Fibroblast of skin of left biceps (primary cell): ENCODE results near the gene SERPINA4.

Source experiments
- DNase-seq, 2 experiments: peaks; one replicate each; pipeline ENCODE4 v3.0.0-alpha.2; 2013; ENCODE audit warnings: low read depth in 2 of 2

Gene SERPINA4, protein sequence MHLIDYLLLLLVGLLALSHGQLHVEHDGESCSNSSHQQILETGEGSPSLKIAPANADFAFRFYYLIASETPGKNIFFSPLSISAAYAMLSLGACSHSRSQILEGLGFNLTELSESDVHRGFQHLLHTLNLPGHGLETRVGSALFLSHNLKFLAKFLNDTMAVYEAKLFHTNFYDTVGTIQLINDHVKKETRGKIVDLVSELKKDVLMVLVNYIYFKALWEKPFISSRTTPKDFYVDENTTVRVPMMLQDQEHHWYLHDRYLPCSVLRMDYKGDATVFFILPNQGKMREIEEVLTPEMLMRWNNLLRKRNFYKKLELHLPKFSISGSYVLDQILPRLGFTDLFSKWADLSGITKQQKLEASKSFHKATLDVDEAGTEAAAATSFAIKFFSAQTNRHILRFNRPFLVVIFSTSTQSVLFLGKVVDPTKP

DNA sequence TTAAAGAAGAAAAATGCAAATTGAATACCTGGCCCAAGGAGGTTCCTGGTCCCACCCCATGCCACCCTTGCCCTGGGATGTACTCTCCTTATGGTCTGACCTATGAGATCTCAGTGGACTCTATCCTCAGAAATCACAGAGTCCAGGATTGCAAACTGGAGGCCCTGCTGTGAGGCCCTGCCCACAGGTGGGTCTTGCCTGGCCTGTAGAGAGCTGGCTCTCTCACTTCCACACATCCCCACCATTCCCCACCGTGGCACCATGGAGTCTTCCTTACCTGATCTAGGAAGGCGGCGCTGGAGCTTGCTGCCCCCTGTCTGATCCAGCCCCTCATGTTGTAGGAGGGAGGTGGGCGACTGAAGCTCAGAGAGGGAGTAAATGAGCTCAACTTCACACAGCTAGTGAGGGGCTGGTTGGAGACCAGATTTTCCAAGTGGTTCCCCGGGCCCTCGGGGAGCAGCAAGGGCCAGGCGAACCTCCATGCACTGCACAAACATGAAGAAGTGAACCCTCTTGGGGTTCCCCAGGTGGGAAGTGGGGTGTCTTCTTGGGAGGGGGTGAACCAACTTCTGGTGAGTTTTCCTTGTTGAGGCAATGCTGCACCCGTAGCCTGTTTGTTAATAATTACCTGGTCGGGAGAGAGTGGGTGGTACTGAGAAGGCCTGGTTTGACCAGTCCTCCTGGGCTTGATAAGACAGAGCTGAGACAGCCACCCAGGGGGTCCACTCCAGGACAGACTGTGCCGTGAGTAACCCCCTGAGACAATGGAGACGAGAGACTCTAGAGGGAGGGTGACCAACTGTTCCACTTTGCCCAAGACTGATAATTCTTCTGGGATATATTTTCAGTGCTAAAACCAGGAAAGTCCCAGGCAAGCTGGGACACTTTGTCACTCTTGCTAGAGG is at the start of gene SERPINA4:
Gene SERPINA4 (plus strand): TSS at position 692 of the 905 bp plus-strand sequence. CDS start 2,041 bp downstream, outside the sequence.
- no peak for DNase-seq

DNA sequence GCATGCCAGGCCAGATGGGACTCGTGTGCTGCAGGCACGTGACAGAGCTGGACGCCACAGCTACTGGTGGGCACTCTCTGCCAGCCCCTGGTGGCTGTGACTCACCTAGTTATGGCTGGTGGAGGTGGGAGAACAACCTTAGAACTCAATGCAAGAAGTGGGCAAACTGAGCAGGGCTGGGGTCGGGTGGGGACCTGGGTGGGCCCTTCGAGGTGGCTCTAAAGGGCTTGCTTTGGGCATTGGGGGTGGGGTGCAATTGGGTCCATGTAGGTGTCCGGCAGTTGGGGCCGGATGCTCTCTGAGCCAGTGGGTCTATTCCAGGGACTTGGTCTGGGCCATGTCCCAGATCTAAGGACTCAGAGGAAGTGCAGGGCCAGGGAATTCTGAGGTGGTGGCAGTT is 46.9 kb upstream of the SERPINA4 start:
- DNase-seq, result no peak

DNA sequence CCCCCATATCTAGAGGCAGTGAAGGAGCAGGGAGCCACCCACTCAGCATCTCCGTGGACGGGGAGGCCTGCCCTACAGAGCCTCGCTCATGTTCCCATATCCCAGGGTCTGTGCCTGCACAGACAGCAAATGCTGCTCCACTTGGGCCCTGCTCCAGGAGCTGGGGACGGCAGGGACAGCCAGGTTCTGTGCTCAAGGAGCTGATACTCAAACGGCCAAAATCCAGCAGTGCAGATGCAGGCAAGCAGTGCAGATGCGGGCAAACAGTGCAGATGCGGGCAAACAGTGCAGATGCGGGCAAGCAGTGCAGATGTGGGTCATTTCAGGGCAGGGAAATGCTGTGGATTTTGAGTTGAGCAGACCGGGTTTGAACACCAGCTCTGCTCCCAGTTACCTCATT is 45.8 kb upstream of the SERPINA4 start:
- DNase-seq, result no peak

DNA sequence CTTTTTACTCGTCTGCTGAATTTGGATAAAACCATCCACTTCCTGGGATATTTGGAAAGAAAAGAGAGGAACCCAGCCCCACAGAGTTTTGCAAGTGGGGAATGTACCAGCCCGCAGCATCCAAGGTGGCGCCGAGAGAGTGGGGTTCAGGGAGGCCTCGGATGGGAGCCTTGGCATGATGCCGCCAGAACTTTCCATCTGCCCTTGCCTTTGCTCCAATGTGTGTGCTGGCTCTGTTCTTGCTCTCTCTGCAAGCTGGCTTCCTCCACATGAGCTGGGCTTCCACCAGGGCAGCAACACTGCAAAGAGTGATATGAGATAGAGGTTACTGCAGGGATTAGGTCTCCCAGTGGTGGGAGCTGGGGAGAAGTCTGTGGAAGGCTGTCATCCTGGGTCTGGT is 45.4 kb upstream of the SERPINA4 start:
- DNase-seq, result no peak

DNA sequence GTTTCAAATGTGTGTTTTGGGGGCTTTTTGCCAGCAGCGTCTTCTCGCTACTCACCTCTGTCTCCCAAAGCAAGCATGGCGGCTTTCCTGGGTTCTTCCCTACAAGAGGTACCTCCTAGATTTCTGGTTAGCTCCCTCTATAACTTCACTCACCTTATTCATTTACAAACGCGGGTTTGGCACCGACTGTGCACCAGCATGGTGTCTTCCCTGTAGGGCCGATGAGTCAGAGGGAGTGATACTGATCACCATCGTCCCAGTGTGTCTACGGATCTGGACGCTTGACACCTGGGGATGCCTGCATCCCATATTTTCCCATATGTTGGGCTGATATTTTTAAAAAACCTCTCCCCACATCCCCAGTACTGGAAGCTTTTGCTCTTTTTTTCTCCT is 44.0 kb upstream of the SERPINA4 start:
- DNase-seq, result no peak

DNA sequence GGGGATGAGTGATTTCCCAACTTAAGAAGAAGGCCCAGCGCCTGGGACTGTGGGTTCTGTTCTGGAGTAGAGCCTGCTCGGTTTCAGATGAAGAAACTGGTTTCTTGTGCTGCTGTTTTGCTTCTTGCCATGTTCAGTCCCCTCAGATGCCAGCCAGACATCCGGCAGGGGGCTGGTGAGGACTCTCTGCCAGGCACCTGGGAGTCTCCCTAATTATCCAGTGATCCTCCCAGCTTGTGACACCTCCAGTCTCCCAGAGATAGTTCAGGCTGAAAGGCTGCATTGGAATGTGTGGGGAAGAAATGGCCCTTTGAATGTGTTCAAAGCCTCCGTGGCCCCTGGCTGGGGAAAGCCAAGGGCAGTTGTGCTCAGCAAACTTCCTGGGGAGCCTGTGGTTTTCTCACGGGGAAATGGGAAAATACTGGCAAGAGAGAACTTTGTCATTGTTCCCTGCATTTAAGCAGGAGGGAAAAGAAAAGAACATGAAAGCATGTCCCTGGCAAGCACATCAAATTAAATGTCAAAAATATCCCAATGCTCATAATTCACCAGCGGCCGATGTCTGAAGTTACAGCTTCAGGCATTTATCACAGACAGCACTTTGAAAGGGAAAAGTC is 43.5 kb upstream of the SERPINA4 start:
- no peak for DNase-seq

DNA sequence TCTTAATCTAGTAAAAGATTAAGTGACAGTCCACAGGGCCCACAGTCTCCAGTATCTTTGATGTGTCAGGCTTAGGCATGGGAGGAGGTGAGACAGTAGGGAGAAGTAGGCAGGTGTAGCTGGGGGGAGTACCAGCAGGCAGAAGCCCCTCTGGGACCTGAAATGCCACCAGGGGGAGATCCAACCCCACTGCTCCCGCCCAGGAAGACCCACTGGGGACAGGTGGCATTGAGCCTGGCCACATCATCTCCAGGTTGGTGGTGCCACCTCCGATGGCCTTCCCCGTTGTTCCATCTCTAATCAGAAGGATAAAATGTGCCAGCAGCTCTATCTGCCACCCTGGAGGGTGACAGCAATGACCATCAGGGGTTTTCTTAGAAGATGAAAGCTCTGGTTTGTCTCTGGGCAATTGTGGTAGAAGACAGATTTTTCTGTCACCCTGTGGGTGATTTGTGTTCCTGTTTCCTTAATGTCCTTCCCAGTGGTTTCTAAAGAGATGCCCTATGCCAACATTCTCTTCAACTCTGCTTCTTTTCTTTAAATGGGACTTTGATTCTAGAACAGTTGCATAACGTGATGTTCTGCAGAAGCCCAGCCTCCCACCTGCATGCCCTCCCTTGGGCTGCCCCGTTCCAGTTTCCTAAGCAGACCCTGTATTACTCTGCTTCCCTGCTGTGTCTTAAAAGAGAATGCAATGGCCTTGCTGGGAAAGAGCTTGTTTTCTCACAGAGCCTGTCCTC is 39.7 kb upstream of the SERPINA4 start:
- no peak for DNase-seq

DNA sequence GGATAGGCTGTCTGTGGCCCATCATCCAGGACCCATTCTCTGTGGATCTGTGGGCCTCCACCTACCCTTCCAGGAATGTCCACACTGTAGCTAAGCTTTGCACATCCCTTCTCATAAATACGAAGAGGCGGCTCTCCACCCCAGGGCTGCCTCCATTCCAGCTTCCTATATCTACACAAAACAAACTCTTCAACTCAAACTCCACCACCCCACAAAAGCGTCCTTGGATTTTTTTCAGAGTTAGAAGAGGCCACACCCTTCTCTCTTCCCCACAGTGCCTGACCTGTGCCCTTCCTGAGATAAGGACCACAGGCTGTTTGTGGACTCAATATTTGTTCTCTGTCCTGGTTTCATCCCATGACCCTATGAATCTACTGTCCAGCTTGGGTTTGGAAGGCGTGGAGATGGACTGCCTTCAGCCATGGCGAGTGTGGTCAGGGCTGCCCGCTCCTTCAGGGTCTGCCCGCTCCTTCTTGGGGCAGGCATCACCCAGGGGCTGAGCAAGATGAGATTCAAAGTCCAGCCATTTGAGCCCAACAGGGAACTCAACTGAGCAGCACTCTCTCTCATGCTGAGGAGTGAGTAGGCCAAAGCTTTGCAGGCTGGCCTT is 39.0 kb upstream of the SERPINA4 start:
- DNase-seq, result no peak

DNA sequence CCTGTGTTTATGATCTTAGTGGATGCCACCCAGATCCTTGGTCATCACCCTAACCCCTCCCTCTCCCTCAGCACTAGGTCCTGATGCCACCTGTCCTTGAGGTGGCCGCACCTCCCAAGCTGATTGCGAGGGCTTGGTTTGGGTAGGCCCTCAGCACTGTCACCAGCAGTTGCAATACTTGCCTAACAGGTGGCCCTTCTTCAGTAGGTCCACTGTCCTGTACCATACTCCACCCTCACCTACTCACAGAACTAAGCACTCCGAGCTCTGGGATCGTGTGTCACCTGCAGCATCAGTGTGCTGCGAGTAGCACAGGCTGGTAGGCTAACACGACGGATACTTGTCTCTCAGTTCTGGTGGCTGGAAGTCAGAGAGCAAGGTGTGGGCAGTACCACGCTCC is 38.0 kb upstream of the SERPINA4 start:
- no peak for DNase-seq

DNA sequence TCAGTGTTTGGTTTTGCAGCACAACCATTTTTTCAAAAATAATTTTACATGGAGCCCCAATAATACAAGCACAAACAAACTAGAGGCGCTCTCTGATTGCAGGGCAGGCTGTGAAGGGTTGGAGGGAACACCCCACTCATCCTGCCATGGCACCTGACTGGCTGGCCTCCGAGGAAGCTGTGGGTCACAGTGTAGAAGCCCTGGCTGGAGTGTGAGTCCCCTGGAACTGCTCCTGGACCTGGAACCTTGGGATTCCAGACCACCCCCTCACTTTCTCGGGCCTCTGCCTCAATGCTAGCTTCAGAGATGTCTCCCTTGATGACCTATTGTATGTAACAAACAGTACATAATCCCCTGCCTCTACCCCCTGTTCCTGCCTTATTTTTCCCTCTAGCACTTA is 37.1 kb upstream of the SERPINA4 start:
- no peak for DNase-seq

DNA sequence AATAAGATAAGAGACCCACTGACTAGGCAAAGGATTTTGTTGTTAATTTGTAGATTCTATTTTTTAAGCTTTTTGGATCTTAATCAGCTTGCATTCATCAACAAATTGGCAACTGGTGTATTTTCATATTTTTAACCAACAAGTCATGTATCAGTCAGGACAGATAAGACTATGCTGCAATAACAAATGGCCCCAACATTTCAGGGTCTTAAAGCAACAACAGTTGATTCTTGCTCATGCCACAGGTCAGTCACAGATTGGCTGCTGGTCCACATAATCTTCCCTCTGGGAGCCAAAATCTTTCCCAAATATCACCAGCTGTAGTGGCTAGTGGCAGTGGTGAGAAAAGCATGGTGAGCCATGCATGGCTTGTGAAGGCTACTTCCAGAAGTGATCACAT is 30.1 kb upstream of the SERPINA4 start:
- no peak for DNase-seq

DNA sequence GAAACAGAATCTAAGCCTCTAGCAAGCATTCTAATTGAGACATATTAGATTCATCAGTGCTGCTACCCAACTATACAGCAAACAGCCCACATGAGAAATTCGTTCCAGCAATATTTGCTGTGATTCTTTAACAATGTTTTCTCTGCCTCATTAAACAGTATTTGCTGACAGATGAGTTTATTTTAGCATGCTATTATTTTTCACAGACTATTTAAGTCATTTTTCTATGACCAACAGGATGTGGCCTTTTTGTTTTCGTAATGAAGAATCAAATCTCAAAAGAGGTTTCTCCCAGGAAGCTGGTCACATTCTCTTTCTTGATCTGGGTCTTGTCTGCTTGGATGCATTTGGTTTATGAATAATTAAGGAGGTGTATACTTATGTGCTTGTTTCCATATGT is 28.8 kb upstream of the SERPINA4 start:
- no peak for DNase-seq

DNA sequence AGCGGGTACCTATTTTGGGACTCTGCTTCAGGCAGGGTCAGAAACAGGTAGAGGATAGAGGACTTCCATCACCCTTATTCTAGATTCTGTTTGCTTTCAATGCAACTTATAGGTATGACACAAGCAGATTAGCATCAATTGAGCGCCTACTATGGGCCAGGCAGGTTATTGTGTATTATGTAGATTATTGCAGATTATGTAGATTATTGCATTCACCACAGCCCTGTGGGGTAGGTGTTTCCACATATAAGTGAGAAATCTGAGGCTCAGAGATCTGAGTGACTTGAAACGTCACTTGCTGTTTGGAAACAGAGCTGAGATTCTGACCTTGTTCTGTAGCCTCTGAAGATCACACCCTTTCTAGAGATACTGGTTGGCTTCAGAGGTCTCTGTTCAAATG is 25.7 kb upstream of the SERPINA4 start:
- DNase-seq, result no peak

DNA sequence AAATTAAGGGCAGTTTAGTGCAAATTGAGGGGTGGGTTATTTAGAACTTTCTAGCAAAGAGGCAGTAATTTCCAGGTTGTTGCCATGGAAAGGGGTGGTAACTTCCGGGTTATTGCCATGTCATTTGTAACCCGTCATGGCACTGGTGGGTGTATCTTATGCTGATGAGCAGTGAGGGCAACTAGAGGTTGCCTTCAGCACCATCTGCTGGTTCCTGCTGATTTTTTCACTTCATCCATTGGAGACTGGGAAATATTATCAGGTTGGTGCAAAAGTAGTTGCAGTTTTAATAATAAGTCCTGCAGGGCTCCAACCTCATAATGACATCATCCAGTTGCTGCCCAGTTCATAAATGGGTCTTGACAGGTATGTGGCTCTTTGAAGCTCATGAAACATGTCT is 24.4 kb upstream of the SERPINA4 start:
- DNase-seq, result no peak

DNA sequence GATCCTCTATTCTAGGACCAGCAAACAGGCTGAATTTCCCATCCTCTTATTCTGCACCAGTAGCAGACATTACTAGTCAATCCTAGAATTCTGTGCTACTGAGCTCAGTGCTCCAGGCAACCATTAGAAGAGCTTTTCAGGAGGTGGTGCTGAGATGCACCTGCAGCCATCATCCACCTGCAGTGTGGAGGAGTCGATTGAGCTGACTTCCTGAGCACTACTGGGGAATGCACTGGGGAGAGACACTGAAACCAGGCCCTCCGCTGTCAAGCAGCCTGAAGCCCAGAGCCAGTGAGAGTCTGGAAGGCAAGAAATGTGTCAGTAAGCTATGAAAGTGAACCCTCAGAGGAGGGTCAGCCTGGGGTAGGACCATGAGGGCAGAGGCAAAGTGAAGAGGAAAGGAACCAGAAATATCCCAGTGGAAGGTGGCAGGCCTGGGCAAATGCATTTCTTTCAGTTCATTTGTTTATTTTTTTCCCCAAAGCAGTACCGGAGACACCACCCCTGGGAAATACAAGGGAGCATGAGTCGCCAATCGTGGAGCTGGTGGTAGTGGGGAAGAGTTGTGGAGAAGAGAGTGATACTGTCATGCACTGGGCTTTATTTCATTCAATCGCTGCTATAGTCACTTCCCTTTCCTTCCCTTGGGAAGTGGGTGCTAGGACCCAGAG is 23.0 kb upstream of the SERPINA4 start:
- no peak for DNase-seq

DNA sequence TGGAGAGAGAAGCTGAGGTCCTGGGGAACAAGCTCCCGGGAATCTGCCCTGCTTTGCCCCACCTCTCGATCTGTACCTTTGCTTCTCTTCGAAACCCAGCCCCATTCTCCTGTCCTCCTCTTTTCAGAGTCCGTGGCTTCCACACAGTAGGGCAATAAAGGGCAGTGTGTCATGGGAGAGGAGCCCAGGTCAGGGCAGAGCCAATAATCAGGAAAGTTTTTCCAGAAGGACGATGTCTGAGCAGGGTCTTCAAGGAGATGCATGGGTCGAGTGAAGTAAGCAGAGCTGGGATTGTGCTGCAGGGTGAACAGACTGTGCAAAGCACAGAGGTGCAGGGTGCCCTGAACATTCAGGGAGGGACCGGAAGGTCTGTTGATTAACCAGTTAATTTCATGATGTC is 22.1 kb upstream of the SERPINA4 start:
- no peak for DNase-seq

DNA sequence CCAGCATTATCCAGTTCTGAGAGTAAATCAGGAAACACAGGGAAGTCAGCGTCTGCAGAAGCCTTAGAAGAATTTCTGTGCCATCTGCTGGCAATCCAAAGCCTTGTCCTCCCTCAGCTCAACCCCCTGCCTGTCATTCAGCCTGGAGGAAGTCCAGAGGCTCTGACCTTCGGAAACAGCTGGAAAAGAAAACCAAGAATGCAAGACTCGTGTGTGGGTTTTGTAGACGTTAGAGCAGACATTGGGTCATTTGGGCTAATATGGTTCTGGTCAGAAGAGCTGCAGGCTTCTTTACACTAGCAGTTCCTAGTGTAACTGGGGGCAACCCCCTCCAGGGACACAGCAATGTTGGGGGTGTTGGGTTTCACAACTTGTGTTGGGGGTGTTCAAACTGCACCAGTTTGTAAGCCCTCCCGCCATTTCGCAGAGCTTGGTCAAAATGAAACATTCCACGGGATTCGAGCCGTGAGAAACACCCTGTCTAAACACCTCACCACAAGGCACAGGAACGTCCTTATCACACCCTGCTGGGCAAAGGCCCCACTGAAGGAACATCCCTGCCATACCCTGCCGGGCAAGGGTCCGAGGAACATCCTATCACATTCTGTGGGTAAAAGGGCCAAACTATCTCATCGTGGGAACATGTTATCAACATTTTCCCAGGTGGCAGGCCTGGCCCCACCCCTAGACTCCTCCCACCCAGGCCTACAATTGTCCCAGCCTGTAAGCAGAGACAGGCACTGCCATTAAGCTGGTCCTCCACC is 21.0 kb upstream of the SERPINA4 start:
- no peak for DNase-seq

DNA sequence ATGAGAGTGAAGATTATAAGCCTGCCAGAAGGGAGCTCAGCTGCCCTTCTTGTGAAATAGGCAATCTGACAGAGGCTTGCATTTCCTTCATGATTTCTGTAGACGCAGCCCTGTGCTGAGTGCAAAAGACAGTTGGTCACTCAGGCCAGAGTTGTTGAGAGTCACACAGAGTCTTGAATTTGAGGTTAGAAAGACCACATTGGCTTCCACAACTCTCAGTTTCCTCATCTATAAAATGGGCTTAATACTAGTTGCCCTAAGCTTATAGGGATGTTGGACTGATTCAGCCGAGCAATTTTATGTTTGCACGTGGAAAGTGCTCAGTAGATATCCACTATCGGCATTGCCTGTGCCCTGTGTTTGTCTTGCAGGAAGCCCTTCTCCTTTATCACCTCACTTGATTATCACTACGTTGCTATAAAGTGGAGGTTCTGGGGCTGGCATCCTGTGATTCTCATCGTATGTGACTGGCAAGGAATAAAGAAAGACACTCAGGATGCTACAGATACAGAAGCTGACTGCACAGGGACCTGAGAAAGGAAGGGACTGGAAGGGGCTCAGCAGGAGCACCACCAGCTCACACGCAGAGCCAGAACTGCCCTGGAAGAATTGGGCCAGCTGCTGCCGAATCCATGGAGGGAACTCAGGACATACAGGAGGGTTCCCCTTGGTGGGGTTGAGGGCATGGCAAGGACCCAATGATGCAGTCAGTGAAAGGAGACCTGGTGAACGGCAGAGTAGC is 19.8 kb upstream of the SERPINA4 start:
- no peak for DNase-seq

DNA sequence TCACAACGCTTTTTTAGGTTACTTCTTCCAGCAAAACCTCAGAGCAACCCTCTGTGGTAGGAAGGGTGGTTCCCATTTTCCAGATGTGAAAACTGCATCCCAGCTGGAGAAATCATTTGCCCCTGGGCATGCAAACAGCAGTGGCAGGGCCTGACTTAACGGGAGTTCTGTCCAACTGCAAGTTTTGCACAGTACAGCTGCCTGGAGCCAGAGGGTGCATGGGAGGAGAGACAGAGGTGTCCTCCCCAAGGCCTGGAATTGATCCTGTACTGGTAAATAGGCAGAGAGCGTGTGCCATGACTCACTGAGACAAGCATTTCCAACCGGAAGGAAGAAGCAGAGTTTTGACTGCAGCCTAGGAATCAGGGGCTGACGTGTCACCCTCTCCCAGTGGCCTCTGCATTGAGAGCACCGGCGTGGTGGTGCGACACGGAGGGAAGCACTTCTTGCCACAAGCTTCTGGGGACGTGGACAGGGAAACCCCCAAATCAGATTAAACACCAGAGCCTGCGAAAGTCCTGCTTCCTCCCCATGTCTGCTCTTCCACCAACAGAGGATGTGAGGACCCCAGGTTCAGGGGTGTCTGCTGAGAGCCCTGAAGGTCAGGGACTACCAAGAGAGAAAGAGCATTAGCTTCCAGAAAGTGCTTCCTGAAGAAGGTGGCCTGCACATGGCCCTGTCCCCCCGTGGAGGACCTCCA is 19.0 kb upstream of the SERPINA4 start:
- DNase-seq, result peak in 1 of 2 experiments; percentile 4
